HuH-7.5 (cell line): ENCODE data around the gene SLC9B1.
"Not testable (repeated sequence)": the region's sequence is repeated elsewhere in the genome, so short reads cannot be mapped to it uniquely, and the experiment has no call there.

Experiments used
- DNase-seq: peaks from one replicate; pipeline ENCODE4 v3.0.0; 2011; ENCODE audit warnings: low spot score

SLC9B1 gene

DNA sequence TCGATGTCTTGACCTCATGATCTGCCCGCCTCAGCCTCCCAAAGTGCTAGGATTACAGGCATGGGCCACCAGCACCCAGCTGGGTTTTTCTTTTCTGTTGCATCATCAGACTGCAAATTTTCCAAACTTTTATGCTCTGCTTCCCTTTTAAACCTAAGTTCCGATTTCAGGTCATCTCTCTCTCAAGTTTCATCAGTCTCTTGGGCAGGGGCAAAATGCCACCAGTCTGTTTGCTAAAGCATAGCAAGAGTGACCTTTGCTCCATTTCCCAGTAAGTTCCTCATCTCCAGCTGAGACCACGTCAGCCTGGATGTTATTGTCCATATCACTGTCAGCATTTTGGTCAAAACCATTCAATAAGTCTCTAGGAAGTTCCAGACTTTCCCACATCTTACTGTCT lies 141.2 kb downstream of the SLC9B1 start:
- DNase-seq, result not testable (repeated sequence)

DNA sequence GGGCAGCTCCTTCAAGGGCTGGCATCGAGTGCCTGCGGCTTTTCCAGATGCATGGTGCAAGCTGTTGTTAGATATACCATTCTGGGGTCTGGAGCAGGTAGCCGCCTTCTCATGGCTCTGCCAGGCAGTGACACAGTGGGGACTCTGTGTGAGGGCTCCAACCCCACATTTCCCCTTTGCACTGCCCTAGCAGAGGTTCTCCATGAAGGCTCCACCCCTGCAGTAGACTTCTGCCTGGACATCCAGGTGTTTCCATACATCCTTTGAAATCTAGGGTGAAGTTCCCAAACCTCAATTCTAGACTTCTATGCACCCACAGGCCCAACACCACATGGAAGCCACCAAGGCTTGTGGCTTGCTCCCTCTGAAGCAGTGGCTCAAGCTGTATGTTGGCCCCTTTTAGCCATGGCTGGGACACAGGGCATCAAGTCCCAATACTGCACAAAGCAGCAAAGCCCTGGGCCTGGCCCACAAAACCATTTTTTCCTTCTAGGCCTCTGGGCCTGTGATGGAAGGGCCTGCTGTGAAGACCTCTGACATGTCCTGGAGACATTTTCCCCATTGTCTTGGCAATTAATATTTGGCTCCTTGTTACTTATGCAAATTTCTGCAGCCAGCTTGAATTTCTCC lies 141.9 kb downstream of the SLC9B1 start:
- DNase-seq, result not testable (repeated sequence)

DNA sequence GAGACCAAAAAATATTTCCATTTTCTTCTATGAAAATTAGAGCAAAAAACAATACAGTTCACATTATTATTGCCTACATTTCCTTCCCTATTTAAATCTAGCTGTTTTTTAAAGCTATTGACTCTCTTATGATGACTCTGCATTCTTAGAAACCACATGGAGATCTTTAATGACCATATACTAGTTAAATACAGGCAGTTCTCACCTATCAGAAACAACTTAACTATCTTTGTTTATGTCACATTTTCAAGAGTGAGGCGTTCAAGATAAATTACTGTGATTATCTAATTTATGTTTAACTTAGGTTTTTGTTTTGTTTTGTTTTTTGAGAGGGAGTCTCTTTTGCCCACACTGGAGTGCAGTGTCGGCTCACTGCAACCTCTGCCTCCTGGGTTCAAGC lies 147.7 kb downstream of the SLC9B1 start:
- DNase-seq, result no peak

DNA sequence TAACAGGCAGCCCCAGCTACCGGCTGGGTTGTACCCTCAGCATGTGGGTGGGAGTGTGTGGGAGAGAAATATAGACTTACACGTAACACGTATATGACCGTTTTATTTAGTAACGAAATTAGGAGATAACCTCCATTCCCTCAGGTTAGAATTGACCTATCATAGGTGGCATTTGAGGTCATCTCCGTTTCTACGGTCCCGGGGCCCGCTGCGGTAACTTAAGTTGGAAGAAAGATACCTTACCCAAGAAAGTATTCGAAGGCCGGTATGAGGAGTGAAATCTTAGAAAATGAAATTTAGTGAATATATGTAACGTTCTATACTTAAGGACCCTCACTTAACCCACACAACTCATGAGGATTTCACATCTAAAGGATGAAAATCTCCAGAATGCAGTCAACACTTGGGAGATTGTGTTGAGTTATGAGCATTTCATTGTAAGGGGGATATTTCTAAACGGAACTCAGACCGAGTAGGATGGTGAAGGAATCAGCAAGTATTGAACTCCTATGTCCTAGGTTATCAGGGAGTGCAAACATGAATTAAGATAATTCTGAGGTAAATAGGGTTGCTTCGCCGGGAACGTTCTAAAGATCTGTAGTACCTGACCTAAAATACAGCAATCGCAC lies 149.8 kb downstream of the SLC9B1 start:
- peak; percentile 2 for DNase-seq

DNA sequence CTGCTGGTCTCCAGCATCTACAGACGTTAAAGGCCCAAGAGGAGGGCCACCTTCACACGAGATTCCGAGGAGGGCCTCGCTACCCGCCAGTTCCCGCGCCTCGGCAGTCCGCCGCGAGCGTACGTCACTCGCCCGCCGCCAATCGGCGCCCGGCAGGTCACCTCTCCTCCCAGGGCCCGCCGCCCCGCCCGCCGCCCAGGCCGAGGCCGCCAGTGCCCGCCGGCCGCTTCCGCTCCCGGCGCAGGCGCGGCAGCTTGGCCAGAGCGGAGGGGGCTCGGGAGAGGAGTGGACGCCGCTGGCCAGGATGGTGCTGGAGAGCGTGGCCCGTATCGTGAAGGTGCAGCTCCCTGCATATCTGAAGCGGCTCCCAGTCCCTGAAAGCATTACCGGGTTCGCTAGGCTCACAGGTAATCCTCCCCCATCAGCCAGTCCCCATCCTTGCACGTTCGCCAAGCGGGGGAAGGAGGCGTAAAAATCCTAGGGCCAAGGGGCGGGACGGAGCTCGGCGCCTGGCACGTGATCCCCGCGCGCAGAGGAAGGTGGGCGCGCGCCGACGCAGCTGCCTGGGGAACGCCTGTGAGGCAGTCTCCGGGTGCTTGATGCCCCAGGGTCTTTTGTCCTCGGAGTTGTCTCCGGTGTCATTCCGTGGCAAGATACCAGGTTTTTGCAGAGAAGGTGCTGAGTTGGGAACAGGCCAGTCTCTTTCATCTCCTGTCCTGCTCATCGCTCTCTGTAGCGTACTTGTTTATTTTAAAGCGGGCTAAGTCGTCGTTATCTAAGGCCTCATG lies 150.5 kb downstream of the SLC9B1 start, which contains the start of gene CISD2:
TSS of gene CISD2 (plus strand) at position 212 of the 788 bp plus-strand sequence. CDS start at position 305, 93 bp downstream.
- peak; percentile 53 for DNase-seq

DNA sequence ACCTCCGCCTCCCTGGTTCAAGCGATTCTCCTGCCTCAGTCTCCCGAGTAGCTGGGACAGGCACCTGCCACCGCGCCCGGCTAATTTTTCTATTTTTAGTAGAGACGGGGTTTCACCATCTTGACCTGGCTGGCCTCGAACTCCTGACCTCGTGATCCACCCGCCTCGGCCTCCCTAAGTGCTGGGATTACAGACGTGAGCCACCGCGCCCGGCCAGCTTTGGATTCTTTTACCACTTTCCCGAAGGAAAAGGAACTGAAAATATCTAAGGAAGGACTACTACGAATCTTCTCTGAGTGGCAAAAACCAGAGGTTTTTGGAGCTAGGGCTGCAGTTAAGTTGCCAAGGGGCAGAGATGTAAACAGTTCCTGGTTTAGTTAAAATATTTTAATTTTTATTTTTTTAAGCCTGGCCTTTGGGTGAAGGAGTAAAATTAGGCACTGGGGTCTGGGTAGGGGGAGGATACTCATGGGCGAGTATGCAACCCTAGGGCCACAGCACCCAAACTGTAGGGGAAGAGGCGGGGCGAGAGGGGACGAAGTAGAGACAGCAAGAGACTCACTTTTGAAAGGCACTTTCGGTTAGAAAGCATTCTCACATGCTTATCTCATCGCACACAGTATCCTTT lies 151.2 kb downstream of the SLC9B1 start:
- no peak for DNase-seq

DNA sequence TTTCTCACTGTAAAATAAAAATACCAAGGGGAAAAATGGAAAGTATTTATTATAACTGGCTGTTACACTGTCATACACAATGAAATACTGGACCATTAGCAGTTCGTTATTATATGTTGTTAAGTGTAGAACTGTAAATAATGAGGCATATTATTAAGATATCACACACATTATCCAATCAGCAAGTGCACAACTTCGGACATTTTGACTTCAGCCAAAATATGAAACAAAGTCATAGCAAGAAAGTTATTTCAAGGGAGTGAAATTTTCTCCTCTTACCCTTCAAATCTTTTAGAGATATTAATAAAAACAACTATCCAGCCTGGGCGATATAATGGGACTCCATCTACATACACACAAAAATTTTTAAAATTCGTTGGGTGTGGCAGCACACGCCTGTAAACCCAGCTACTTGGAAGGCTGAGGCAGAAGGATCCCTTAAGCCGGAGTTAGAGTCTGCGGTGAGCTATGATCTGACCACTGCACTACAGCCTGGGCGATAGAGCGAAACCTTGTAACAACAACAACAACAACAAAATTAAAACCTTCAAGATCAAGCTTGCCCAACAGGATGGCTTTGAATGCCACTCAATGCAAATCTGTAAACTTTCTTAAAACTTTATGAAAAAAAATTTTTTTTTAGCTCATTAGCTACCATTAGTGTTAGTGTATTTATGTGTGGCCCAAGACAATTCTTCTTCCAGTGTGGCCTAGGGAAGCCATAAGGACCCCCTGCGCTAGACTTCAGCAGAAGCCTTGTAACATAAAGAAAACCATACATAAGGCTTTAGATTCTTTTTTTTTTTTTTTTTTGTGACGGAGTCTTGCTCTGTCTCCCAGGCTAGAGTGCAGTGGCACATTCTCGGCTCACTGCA lies 152.0 kb downstream of the SLC9B1 start:
- DNase-seq, result no peak

DNA sequence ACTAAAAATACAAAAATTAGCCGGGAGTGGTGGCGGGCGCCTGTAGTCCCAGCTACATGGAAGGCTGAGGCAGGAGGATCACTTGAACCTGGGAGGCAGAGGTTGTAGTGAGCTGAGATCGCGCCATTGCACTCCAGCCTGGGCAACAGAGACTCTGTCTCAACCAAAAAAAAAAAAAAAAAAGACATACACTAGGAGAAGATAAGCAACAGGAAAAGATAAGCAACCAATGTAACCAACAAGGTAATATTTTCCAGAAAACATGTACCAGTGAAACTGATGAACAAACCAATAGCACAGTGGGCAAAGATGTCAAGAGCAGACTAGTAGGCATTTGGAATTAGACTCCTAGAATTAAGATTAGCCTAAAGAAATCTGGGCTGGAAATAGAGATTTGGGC lies 154.2 kb downstream of the SLC9B1 start:
- DNase-seq, result not testable (repeated sequence)

DNA sequence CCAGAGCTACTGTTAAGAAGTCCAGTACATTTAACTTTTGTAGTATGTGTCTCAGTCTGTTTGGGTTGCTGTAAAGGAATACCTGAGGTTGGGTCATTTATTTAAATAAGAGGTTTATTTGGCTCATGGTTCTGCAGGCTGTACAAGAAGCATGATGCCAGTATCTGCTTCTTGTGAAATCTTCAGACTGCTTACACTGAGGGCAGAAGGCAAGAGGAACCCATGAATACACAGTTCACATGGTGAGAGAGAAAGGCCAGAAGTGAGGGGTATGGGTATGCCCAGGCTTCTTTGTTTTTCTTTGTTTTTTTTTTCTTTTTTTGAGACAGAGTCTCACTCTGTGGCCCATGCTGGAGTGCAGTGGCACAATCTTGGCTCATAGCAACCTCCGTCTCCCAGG lies 156.8 kb downstream of the SLC9B1 start:
- DNase-seq, result no peak

DNA sequence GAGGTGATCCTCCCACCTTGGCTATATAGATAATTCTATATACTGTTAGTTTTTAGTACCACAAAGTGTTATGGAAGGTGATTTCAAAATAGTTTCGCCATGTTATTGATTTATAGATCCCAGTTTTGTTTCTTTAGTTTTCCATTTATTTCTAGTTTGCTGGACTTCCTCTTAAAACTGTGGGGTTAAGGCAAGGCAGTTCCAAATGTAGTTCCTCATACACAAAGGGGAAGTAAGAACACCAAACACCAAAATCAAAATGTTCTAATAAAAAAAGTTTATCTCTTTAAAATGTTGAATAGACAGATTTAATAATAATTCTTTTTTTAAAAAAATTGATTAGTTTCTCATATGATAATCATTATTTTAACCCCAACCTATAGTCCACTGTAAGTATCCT lies 157.5 kb downstream of the SLC9B1 start:
- no peak for DNase-seq

DNA sequence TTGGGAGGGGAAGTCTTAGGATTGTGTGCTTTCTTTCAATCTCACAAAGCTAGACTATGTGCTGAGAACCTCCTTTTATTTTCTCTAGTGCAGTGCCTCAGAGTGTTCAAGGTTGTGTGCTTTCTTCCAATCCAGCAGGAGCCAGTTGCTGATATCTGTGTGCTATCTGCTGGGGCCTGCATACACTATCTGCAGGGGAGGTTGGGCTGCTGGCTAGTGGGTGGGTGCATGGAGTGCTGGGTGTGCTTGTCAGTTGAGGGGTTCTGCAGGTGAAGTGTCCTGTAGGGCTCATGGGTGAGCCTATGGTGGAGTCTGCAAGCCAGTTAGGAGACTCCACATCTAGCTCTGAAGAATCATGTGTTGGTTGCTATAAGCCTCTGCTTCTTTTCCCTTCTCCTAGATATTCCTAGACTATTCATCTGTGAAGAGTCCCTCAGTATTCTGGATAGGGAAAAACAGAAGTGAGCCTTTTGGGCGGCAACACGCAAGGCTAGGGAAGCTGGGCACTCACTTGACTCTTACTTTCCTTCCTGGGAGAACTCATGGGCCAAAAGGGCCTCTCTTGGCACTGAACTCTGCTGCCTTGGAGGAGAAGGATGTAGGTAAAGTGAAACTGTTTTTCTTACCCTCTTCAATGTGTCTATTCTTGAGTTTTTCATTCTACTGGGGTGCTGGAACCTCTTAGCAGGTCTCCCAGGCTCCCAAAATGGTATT lies 158.7 kb downstream of the SLC9B1 start:
- DNase-seq, result no peak

DNA sequence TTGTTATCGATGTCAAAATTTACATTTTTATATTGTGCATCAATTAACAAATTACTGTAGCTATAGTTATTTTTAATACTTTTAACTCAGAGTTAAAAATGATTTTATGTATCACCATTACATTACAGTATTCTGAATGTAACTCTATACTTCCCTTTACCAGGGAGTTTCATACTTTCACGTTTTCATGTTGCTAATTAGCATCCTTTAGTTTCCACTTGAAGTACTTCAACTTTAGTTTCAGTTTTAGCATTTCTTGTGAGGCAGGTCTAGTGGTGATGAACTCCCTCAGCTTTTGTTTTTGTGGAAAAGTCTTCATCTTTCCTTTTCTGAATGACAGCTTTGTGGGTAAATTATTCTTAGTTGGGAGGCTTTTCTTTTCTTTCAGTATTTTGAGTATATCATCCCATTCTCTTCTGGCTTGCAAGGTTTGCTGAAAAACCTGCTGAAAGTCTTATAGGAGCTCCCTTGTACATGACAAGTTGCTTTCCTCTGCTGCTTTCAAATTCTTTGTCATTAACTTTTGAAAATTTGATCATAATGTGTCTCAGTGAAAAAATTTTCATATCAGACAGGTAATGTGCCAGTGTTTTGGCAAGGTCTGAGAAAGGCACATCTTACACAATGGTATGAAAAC lies 160.6 kb downstream of the SLC9B1 start:
- no peak for DNase-seq
